ENCODE data around the gene CDK15.
"Not testable (repeated sequence)": the region's sequence is repeated elsewhere in the genome, so short reads cannot be mapped to it uniquely, and the experiment has no call there.

Gene CDK15

GRCh38 chr2:201790989-201791388 lies 15.3 kb upstream of the CDK15 start:
- no peak for DNase-seq

DNA sequence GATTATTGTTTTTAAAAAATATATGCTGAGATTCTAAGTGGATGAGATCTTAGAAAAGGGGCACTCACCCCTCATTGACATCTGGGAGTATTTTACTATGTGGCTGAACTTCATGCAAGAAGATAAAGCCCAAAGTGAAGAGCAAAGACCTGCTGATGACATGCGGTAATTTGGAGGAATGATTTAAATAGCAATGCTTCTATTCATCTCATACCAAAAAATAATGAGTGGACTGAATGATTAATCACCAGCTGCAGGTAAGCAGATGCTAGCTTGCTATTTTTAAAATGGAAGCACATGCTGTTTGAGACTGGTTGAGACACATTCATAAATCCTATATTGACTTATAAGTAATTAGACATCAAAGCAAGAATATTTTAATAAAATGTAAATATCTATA lies 12.7 kb upstream of the CDK15 start:
- no peak for DNase-seq

- no peak for DNase-seq
Observed at GRCh38 chr2:201794294-201794693, 12.0 kb upstream of the CDK15 start.

DNA sequence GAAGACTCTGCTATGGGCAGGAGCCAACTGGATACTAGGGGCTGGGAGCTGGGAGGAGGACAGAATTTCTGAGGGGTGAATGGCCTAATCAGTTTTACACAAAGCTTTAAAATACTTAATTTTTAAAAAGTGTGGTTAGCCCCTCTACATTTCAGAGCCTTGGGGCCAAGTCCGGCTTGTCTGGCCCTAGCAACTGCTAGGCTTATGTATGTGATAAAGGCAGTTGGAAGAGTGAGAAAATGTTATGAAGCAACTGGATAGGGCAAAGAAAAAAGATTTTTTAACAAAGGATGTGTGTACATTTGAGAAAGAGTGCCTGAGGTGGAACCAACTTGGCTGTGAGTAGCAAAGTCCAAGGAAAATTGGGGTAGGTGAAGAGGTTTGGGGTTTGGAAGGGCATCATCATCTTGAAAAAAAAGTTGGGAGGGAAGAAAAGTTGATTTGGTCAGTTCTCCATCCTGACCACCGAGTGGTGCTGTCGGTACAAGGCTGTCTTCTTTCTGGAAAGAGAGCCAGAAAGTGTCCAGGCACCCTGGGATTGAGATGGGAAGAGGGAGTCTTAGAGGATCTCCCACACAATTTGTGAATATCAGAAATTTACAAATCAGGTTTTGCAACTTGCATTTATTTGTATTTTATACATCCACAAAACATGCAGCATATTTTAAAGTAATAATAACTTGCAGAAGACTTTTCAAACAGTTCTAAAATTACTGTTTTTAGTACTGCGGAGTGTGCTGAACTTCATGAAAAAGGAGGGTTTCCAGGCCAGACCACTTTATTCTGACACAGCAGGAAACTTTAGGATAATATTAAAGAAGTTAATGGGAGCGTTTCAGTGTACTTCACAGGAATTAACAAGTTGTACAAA lies 10.5 kb upstream of the CDK15 start:
- DNase-seq: peak; percentile 68

DNA sequence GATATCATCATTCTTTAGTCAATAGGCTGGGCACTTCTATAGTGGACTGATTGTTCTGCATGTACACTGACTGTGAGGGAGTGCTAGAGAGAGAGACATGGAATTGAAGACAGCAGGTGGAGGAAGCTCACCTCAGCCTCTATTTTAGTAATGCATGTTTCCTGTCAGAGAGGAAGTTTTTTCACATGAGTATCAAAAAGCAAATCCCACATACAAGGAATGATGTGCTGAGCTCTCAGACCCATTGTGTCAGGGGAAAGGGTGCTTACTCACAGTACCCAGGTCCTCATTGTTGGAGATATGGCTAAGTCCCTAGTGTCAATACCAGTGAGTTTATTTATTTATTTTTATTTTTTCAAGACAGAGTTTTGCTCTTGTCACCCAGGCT lies 9.9 kb upstream of the CDK15 start:
- no peak for DNase-seq

GRCh38 chr2:201797175-201797840 lies 9.0 kb upstream of the CDK15 start:
- no peak for DNase-seq

DNA sequence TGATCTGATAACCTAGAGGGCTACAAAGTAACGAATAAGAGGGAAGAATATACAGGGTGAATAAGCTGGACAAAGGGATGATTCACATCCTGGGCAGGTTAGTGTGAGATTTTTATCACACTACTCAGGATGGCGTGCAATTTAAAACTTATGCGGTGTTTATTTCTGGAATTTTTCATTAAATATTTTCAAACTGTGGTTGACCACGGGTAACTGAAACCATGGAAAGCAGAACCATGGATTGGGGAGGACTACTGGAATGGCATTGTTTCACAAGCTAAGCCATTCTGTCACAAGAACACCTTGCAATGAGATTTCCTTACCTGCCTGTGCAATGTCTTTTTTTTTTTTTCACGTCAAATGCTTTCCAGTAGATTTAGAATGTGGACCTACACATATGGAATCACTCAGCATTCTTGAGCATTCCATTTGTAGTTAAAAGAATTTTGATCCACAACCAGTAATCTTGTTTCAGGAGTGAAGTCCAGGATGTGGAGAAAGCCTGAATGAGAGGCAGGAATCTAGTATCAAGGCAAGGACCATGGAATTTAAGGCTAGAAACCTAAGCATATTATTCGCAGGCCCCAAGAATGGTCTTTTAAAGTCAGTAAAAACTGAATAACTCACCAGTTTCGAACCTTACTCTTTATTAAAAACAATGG lies 8.0 kb upstream of the CDK15 start:
- DNase-seq: no peak

GRCh38 chr2:201798914-201799285 lies 7.4 kb upstream of the CDK15 start:
- peak; percentile 53 for DNase-seq

DNA sequence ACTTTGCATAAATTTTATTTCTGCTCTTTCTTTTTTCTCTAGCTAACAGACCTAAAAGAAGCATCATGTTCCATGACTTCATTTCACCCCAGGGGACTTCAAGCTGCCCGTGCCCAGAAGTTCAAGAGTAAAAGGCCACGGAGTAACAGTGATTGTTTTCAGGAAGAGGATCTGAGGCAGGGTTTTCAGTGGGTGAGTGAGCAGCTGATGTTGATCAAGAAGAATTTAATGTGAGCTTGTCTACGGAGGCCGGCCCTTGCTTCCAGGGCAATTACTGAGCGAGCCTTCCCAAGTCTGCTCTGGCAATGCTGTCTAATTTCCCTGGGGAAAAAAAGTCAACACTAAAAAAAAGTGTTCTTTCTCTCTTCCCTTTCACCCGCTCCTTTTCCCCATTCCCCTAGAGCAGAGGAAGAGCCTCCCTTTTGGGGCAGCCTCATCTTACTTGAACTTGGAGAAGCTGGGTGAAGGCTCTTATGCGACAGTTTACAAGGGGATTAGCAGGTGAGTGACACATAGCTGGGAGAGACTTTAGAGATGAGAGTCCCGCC lies 1.2 kb downstream of the CDK15 start:
- peak; percentile 86 for DNase-seq

DNA sequence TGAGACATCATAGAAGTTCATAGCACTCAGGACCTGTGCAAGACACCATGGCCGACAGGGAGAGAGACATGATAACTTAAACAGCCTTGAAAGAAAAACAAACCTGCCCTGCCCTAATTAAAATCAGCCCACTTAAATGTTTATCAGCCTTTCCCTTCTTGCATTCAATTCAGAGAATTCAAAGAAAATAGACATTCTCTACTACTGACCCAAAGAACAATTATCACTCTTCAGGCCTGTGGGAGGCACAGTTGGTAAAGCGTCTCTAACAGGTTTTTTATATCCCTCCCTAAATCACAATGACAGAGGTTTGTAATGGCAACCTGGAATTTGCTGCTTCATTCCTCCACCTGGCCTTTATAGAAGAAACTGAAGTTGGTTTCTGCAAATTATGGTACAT lies 1.7 kb downstream of the CDK15 start:
- DNase-seq: peak; percentile 42

DNA sequence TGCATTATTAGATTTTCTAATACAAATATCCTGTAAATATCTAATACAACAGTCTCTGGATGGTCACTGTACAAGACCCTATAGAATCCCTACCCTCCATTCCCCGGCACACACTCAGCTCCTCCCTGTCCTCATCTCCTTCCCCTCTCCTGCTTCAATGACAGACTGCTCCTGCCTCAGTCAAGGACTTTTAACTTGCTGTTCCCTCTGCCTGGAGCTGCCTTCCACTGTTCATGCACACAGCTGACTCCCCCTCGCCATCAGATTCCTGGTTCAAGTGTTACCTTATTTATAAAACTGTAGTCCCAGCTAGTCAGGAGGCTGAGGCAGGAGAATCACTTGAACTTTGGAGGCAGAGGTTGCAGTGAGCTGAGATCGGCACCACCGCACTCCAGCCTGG lies 3.3 kb downstream of the CDK15 start:
- DNase-seq: no peak

- DNase-seq: not testable (repeated sequence)
Observed at GRCh38 chr2:201810604-201811003, 4.3 kb downstream of the CDK15 start.

DNA sequence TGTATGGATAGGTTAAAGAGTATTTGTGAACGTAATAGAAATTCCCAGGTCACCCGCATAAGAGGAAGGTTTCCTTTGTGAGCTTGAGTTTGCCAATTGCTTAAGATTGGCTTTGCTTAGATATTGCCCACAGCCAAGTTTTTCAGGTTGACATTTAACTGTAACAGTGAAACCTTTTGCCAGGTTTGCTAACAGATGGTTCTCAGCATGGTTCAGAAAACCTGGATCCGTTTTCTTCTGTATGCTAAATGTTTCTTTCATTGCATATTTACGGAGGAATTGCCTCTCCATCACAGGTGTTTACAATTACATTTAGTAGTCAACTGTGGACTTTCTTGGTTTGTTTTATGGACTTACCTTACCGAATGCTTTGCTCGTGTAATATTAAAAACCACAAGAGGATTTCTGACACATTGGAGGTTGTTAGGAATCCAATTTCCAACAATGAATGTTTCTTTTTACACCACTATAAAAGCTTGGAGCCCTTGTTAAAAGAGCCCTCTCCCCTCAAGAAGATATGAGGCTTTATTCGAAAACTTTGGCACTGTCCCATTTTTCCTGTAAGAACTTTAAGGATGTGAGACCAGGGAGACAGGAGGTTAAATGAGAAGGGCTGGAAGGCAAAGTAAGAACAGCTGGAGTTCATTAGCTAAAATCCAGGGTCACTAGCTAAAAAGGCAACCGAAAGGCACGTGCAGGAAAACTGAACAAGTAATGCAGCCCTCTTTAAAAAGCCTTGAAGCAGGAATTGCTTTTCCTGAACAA lies 7.8 kb downstream of the CDK15 start:
- peak; percentile 97 for DNase-seq

GRCh38 chr2:201816657-201817575 lies 10.6 kb downstream of the CDK15 start:
- no peak for DNase-seq

DNA sequence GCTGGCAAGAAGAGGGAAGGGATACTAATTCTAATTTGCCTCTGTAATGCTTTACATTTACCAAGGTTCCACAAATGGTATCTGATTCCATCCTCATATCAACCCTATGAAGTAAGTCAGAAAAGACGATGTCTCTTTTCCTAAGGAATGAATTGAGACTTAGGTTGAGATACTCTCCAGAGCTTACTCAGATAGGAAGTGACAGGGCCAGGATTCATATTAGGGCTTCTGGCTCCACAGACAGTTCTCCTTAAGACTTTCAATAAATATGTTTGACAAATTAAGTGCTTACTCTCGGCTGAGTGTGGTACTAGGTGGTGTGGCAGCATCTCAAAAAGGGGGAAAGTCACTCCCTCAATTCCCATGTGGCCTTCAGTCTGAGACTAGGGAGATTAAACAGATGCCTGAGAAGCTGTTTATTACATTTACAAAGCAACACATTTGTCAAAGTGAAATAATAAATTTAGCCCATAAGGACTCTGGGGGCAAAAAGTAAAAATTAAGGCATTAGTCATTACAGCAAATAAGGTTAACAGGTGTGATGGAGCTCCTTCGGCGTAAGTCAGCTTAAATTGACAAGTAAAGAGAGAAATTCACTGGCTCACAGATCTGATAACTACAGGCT lies 14.2 kb downstream of the CDK15 start:
- DNase-seq: peak; percentile 97

- peak; percentile 98 for DNase-seq
Observed at GRCh38 chr2:201821080-201821479, 14.7 kb downstream of the CDK15 start.

DNA sequence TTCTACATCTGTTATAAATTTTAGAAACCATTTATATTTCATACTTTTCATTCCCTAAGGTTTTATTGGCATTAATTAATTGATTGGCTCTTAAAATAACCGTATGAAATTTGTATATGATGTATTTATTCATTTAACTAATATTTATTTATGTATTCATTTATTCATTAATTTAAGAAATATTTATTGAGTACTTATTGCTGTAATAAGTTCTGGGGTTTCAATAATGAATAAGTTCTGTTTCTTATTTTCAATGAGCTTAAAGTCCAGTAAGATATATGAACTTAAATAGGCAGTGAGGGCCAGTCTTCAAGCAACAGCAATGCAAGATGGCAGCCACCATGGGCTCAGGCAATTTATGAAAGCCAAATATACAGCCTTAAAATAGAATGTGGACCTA lies 17.9 kb downstream of the CDK15 start:
- no peak for DNase-seq

DNA sequence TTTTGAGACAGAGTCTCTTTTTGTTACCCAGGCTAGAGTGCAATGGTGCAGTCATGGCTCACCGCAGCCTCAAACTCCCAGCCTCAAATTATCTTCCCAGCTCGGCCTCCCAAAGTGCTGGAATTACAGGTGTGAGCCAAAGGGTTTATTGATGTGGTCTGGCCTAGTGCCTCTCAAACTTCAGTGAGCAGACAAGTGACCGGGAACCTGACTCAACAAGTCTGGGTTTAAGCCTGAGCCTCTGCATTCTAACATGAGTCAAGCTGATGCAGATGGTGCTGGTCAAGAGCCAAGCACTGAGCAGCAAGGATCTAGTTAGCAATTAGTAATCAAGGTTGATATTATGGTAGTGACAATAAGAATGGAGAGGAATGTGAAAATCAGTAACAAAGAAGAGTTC lies 21.3 kb downstream of the CDK15 start:
- no peak for DNase-seq

DNA sequence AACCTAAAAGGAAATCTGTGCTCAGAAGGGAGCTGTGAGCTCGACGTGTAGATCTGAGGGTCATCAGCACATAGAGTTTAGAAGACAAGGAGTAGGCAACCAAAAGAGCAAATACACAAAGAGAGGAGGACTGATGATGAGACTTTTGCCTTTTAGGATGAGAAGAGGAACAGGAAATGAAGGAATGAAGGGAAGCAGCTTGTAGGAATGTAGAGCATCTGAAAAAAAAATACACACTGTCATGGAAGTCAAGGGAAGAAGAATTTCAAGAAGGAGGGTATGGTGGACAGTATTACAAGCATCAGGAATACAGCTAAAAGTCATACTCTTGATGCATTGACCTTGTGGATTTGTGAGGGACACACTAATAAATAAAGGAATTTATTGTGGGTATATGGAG lies 21.9 kb downstream of the CDK15 start:
- no peak for DNase-seq

GRCh38 chr2:201830666-201831065 lies 24.3 kb downstream of the CDK15 start:
- no peak for DNase-seq

DNA sequence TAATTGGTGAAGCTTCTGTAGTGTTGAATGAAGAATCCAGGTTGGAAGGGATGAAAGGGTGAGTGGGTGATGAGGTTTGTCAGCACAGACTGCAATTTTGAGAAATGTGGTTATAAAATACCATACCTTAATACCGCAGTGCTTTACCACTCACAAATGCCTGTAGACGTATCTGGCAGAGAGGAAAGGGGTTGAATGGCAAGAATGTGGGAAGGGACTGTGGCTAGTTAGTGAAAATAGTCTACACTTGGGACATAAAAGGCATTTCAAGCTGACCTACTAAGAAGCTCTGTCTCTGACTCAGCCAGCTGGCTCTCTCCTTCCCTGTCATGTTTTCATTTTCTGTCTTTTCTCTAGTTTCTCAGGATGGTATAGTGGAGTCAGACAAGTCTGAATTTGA lies 25.1 kb downstream of the CDK15 start:
- no peak for DNase-seq
